Measurements from ENCODE around the gene MRPL40.

MRPL40 gene

DNA sequence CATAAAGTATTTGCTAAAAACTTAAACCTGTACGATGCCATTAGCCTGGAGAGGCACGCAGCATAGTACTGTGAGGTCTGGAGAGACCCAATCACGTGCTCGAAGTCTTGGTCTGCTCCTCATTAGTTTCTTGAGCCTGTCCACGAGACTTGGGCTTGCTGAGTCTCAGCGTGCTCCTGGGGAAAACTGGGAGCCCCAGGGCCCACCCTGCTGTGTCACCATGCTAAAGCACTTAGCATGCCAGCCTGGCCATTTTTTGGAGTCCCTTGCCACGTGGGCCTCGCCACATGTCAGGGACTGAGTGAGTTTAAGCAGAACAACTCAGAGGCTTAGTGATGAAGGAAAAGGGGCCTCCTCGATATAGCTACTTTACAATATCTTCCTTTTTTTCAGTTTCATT lies 50.0 kb downstream of the MRPL40 start:
- H3K4me3 Mint-ChIP-seq: peak overlapping the region; percentile 34

DNA sequence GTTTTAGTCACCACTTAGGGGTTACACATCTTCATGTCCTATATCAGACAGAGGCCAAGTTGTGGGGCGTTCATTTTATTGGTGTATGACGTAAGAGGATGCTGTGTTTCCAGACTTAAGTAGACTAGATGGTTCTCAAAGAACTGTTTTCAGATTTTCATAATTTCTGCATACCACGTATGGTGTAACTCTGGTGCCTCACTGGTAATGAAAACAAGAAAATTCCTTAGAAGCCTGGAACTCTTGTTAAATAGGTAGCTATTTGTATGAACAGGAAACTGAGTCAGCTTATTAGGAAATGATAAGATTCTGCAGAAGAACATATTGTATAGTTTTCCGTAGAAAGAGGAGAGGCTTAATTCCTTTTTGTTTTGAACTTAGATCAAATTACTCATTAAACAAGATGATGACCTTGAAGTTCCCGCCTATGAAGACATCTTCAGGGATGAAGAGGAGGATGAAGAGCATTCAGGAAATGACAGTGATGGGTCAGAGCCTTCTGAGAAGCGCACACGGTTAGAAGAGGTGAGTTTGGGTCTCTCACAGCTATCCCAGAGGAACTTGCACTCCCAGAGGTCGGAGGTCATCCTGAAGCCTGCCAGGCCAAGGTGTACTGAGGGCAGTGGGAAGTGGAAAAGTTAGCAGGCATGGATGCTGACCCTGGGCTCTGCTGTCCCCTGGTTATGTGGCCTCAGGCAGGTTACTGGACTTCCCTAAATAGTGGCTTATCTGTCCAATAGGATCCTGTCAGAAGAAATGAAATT lies 51.3 kb downstream of the MRPL40 start:
- H3K36me3 Mint-ChIP-seq (ENCODE audit: low read depth): peaks cover 43% of the 10 kb centered on the region
- DNase-seq (ENCODE audit: low spot score): no peak
- H3K27me3 Mint-ChIP-seq (ENCODE audit: low read depth): no peaks in the 10 kb centered on the region
- H3K27ac Mint-ChIP-seq: no peak overlapping the region
- no peaks in the 10 kb centered on the region for H3K9me3 Mint-ChIP-seq
- H3K4me3 Mint-ChIP-seq: no peak overlapping the region
- H3K4me1 Mint-ChIP-seq (ENCODE audit: low read depth): peaks cover 13% of the 10 kb centered on the region

More for the DNA sequence above, 50.0 kb downstream of the MRPL40 start:
- Mint-ChIP-seq H3K27ac (no peak overlapping the region), H3K4me1 (ENCODE audit: low read depth) (peaks cover 20% of the 10 kb centered on the region), H3K36me3 (ENCODE audit: low read depth) (peaks cover 37% of the 10 kb centered on the region), H3K27me3 (ENCODE audit: low read depth) (no peaks in the 10 kb centered on the region), H3K9me3 (no peaks in the 10 kb centered on the region)
- DNase-seq (ENCODE audit: low spot score): no peak
